ENCODE data around the gene PLS3.

DNA sequence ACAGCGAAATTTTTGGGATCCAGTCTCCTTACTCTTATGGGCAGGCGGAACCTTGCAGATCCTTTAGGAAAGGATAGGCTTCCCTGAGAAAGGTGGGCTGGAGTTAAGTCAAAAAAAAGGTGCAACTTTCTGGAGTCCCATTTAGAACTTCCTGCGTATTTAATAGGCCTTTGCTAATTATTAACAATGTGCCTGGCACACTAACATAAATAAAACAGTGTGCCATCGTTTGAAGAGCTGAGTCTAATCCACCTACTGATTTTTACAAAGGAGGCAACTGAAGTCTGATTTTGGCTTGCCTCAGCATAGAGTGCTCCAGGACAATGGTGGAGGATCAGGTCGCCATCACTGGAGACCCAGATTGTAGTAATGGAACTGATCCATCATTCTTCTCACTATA, 15.7 kb downstream of the PLS3 start:
- TF ChIP-seq, protein P1, sequence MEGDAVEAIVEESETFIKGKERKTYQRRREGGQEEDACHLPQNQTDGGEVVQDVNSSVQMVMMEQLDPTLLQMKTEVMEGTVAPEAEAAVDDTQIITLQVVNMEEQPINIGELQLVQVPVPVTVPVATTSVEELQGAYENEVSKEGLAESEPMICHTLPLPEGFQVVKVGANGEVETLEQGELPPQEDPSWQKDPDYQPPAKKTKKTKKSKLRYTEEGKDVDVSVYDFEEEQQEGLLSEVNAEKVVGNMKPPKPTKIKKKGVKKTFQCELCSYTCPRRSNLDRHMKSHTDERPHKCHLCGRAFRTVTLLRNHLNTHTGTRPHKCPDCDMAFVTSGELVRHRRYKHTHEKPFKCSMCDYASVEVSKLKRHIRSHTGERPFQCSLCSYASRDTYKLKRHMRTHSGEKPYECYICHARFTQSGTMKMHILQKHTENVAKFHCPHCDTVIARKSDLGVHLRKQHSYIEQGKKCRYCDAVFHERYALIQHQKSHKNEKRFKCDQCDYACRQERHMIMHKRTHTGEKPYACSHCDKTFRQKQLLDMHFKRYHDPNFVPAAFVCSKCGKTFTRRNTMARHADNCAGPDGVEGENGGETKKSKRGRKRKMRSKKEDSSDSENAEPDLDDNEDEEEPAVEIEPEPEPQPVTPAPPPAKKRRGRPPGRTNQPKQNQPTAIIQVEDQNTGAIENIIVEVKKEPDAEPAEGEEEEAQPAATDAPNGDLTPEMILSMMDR (conservative IDR thresholded peaks at IDR 0.05 in 1 of 2, IDR thresholded peaks at IDR 0.05 in 1 of 2; ENCODE audit: extremely low read depth in 1 of 2, insufficient read depth in 1 of 2, low read depth in 1 of 2, low read length in 2 of 2): no peak
- no peak for TF ChIP-seq EZH2 (IDR thresholded peaks at IDR 0.05; ENCODE audit: borderline replicate concordance, low read length)

Data from mammary epithelial cell (primary cell).